ENCODE measurements around the gene TNNT3.

- TF ChIP-seq GATA2 (IDR thresholded peaks at IDR 0.05; ENCODE audit: low read depth, low read length) = no peak
- no peak for TF ChIP-seq GATA3 (IDR thresholded peaks at IDR 0.05; ENCODE audit: low read depth, low read length)
These were observed 49.2 kb upstream of the TNNT3 start for GRCh38 chr11:1870326-1870696.
